Kidney capillary endothelial cell (primary cell): ENCODE results near the gene STAP2.
A peak's percentile ranks its signal among the peaks of the same experiment; 100 is the strongest.

Experiments used
- DNase-seq: peaks from one replicate; pipeline ENCODE4 v3.0.0-alpha.2; 2018; ENCODE audit warnings: low spot score

Gene STAP2

GRCh38 chr19:4338441-4339355, at the start of gene STAP2:
Gene STAP2 (minus strand): TSS chr19:4338827. CDS start chr19:4338753, 74 bp downstream.
- DNase-seq = no peak

- DNase-seq = peak; percentile 73
Observed at GRCh38 chr19:4386041-4386782, 47.6 kb upstream of the STAP2 start.

DNA sequence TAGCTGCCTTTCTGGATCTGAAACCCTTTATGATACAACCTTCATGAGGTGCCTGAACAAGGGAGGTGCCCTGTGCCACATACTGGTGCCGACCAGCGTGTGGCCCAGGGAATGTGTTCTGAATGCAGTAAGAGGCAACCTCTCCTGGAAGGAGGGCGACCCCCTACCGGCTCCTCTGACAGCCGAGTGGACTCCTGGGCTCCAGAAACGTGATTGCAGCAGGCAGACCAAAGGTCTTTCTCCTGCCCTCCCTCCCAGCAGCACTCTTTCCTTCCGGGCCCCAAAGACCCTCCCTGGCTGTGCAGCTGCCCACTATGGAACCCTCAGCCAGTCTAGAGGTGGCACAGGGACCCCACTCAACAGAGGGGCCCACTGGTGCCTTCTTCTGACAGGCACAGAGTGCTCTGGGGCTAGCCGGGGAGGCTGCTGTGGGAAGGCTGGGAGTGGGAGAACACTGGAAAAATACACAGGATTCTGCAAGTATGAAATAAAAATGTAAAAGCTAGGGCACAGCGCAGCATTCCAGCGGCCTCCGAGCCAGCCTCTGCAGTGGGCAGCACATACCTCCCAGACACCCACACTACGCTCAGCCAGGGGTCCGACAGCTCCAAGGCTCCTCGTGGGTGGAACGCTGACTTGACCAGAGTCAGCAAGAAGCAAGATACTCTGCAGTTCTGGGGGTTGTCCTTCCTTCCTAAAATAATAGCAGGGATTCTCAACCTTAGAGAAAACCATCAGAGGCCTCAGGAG, 46.8 kb upstream of the STAP2 start:
- DNase-seq = no peak

DNA sequence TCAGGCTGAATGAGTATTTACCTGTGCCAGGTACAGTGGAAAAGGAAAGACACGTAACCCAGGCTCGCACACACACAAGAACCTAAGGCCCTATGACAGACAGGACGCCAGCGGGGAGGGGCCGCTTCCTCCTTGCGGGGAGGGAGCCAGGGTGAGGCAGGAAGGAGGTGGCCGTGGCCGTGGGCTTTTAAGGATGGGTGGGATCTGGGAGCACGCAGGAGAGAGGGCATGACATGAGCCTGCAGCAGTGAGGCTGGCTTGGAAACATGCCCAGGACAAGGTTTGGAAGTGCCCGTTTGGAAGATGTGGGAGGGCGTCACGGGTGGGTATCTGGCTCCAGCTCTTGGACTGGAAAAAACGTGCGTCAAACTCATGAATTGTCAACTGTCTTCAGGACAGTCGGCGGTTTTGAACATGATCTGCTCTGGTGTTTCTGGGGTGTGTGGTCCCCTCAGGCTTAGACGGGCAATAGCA, 41.7 kb upstream of the STAP2 start:
- no peak for DNase-seq

- DNase-seq = no peak
Observed at GRCh38 chr19:4379383-4380253, 41.0 kb upstream of the STAP2 start.

DNA sequence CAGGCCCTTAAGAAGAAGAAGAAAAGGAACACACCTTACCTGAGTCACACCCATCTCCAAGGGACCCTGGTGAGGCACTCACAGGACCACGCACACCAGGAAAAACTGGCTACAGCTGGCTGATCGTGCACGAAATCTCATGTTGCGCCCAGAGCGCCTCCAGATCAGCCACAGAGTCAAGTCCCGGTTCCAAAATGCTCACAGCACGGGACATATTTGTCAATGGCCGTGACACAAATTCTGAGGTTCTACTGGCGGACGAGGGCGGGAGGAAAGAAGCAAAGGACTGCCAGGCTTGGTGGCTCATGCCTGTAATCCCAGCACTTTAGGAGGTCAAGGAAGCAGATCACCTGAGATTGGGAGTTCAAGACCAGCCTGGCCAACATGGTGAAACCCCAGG, 40.3 kb upstream of the STAP2 start:
- no peak for DNase-seq

GRCh38 chr19:4376991-4377781, 38.6 kb upstream of the STAP2 start:
- DNase-seq = no peak

GRCh38 chr19:4376671-4376990, 38.0 kb upstream of the STAP2 start:
- no peak for DNase-seq

DNA sequence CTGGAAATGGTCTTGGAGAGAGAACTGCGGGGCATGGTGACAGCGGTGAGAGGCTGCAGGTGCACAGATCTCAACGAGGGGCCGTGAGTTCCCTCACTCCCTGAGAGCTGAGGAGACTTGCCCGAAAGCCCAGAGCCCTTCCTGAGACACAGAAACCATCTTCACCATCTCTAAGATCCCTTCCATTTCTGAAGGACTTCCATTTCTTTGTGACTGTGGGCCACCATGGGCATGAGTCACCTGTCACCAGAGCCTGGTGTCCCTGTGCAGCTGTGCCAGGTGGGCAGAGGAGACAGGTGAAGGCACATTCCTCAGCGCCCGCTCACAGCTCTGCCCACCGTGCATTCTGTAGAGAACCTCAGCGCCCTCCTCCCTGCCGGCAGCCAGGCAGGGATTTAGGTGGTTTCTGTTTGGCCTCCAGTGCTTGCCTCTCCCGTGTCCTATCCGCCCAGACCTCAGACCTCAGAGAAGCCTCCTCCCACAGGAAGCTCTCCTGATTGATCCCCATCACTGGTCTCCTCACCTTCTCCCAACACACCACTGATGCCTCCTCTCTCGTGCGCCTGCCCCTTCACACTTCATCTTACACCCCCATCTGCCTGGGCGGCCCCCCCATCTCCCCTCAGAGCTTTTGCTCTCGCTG, 37.5 kb upstream of the STAP2 start:
- DNase-seq = no peak

- DNase-seq = no peak
Observed at GRCh38 chr19:4375164-4376027, 36.8 kb upstream of the STAP2 start.

DNA sequence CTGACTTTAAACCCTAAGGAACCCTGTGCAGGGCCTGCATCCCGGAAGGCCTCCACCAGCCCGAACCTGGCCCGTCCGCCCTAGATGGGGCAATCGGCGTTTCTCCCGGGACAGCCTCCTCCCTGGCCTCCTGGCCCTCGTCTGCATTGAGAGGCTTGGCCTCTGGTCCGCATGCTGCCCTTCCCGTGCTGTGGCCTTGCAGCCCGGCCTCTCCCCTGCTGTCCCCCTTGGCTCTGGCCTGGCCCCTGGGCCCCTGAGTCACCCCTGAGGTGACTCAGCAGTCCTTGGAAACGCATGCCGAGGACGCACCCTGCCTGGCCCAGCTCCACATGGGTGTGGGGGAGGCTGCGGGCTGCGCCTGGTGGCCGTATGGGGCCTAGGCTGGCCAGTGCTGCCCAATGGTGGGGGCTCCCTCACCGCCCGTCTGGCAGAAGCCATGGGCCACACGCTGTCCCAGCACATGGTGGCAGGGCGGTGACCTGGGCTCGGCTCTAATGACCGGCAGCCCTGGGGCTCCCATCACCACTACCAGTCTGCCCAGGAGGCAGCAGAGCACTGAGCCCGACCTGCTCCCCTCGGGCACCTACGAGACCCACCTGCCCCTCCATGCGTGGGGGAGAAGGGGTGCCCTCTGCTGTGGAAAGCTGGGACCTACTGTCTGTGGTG, 36.0 kb upstream of the STAP2 start:
- peak; percentile 87 for DNase-seq

- DNase-seq = no peak
Observed at GRCh38 chr19:4373601-4374497, 35.2 kb upstream of the STAP2 start.

DNA sequence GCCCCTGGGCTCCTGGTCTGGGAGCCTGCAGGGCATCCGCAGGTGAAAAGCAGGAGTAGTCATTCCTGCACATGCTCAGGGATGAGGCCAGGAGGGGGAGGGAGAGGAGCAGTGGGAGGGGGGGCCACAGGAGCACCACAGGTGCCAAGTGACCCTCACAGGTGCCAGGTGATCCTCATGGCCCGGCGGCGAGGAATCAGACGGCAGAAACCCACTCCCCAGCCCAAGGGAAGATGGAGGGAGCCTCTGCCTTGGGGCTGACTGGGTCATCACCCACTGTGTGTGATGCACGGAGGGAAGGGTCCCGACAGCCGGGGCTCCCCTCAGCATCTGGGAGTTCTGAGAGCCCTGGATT, 34.4 kb upstream of the STAP2 start:
- no peak for DNase-seq

DNA sequence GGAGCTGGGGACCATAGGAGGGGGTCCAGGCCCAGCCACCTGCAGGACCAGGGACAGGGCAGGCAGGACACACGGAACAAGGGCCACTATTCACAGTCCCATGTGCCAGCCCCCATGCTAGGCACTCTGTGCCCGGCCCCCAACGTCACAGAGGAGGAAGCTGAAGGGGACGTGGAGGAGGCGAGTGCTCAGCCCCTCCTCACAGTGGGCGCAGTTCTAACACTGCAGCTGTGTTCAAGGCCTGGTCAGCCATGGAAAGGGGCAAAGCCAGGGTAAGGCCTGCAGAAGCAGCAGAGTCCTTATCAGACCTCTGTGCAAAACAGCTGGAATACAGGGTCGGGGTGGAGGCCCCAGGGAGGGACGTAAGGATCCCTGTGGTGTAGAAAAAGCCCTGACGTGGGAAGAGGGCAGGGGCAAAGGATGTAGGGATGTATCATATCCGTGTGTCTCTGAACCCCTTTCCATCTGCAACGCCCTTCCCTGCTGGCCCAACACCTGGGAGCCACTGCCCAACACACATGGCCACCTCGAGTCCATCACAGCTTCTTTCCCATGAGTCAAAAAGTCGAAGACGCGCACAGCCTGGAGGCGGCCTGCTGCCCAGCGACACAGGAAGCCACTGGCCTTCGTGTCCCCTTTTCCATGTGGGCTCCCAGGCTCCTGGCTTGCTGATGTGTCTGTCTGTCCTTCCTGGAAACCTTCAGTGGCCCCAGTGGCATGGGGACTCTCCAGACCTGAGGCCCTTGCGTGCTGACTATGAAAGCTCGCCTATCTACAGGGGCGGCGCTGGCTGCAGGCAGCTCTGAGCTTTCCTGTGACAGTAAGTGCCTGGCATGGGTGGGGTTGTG, 33.8 kb upstream of the STAP2 start:
- DNase-seq = no peak

- no peak for DNase-seq
Observed at GRCh38 chr19:4371247-4372164, 32.9 kb upstream of the STAP2 start.
